Kidney (tissue), 14 donors: ENCODE measurements around the gene MOB3B. TPM values are rescaled to one million over a fixed set of nuclear protein-coding genes. Genes with fewer than 3 reads are reported as not detected.

Experiments
- DNase-seq, 5 donors: peaks; one replicate each; pipeline ENCODE4 v3.0.0-alpha.2; 2013 to 2020
- FAIRE-seq: peaks from 2 replicates; lab custom pipeline; 2012; peaks lifted over from hg19 to GRCh38; lab: Jason Lieb, UNC
- H3K27ac ChIP-seq, 2 donors: one replicate each; pipeline ENCODE4 v1.7.0; 2013; ENCODE audit warnings: low read depth in 2 of 2, low read length in 2 of 2, inconsistent platforms in 1 of 2
- H3K27me3 ChIP-seq: one replicate; pipeline ENCODE4 v1.7.1; 2013; ENCODE audit warnings: low read length, inconsistent platforms; ENCODE audit not compliant: control insufficient read depth, insufficient read depth
- H3K36me3 ChIP-seq, 3 donors: one replicate each; pipeline versions ENCODE4 v1.7.0 to v1.7.1; 2013; ENCODE audit warnings: low read length in 3 of 3, control low read depth in 1 of 3, inconsistent platforms in 1 of 3; ENCODE audit not compliant: insufficient read depth in 3 of 3, control insufficient read depth in 2 of 3
- H3K4me1 ChIP-seq, 3 donors: one replicate each; pipeline versions ENCODE4 v1.7.0 to v1.7.1; 2013; ENCODE audit warnings: low read length in 3 of 3, inconsistent platforms in 1 of 3, low read depth in 1 of 3; ENCODE audit not compliant: control insufficient read depth in 2 of 3, insufficient read depth in 2 of 3
- H3K4me3 ChIP-seq, 3 donors: one replicate each; pipeline versions ENCODE4 v1.7.0 to v1.8.1; 2013; ENCODE audit warnings: low read length in 3 of 3, control low read depth in 1 of 3, inconsistent platforms in 1 of 3
- H3K9ac ChIP-seq, 3 donors: one replicate each; pipeline versions ENCODE4 v1.7.0 to v1.7.1; 2013; ENCODE audit warnings: low read length in 3 of 3, control low read depth in 1 of 3, inconsistent platforms in 1 of 3
- H3K9me3 ChIP-seq, 3 donors: one replicate each; pipeline versions ENCODE4 v1.7.0 to v1.7.1; 2013; ENCODE audit warnings: low read length in 3 of 3, control low read depth in 1 of 3, inconsistent platforms in 1 of 3; ENCODE audit not compliant: control insufficient read depth in 2 of 3, insufficient read depth in 1 of 3
- CTCF ChIP-seq: IDR thresholded peaks from 3 replicates; pipeline ENCODE4 v1.5.1; 2012; ENCODE audit warnings: mild to moderate bottlenecking, moderate library complexity, borderline replicate concordance; ENCODE audit not compliant: insufficient read depth; ENCODE audit errors: extremely low read depth
- intact Hi-C: fragments of 100-400 bp; cut with DNase I; formaldehyde crosslinking; loops from one replicate; pipeline ENCODE4 v1.11.1; 2022
- polyA plus RNA-seq: library from polyadenylated mRNA; stranded (reverse); fragments of 350-450 nt; fragmentation: Illumina TruSeq; extraction: RNeasy Lipid Tissue Mini Kit (QIAGEN cat#74804); gene quantifications from one replicate; pipeline ENCODE4 v1.2.3, GENCODE V29; 2014; ENCODE audit warnings: low read depth, low replicate concordance; ENCODE audit not compliant: insufficient read depth
- total RNA-seq: library from RNA; stranded (reverse); fragmentation: NEBNext Ultra II Directional; extraction: Animal tissue kit (Norgen Biotek cat#: 25700); gene quantifications from one replicate; pipeline ENCODE4 v1.2.1, GENCODE V29; 2021
- donor health status: control.
- donor health status: control.
- donor health status: control.
- donor health status: control.
- donor health status: control.
- donor health status: DM: yes; HTN: yes; CAD: no.
- donor health status: Normal renal cell carcinoma (clear cell type).

Gene MOB3B
- total and polyA plus RNA-seq, 2 donors from 2014 or later: 5.9 to 22.5 TPM

- Histone ChIP-seq H3K4me1 (peaks cover 23 to 60% (median 30%) of the 10 kb centered on the region in 3 donors), H3K9me3 (no peaks in the 10 kb centered on the region), H3K27me3 (no peaks in the 10 kb centered on the region), H3K27ac (peak overlapping the region in 1 of 2 donors; percentile 38), H3K9ac (no peak overlapping the region), H3K4me3 (peak overlapping the region in 1 of 3 donors; percentile 15), H3K36me3 (no peaks in the 10 kb centered on the region)
- DNase-seq: peak in 2 of 5 donors; percentile 47 to 52
- intact Hi-C loops: no loop called here
- no peak for TF ChIP-seq CTCF
- peak; percentile 51 for FAIRE-seq
These were observed 158.2 kb downstream of the MOB3B start for GRCh38 chr9:27371382-27371781.

GRCh38 chr9:27369591-27369990 lies 160.0 kb downstream of the MOB3B start:
- TF ChIP-seq CTCF: no peak
- no peak for FAIRE-seq
- Histone ChIP-seq H3K4me3 (no peak overlapping the region), H3K36me3 (no peaks in the 10 kb centered on the region), H3K4me1 (peaks cover 33 to 74% (median 34%) of the 10 kb centered on the region in 3 donors), H3K9me3 (no peaks in the 10 kb centered on the region), H3K27ac (no peak overlapping the region), H3K9ac (no peak overlapping the region), H3K27me3 (no peaks in the 10 kb centered on the region)
- intact Hi-C loops: no loop called here
- DNase-seq: no peak

GRCh38 chr9:27368316-27368985 lies 161.2 kb downstream of the MOB3B start:
- intact Hi-C loops: no loop called here
- no peak for FAIRE-seq
- Histone ChIP-seq H3K27ac (peak overlapping the region; percentile 65 to 73), H3K4me1 (peaks cover 33 to 67% (median 34%) of the 10 kb centered on the region in 3 donors), H3K27me3 (no peaks in the 10 kb centered on the region), H3K9ac (no peak overlapping the region), H3K4me3 (no peak overlapping the region), H3K36me3 (no peaks in the 10 kb centered on the region), H3K9me3 (no peaks in the 10 kb centered on the region)
- TF ChIP-seq CTCF: no peak
- DNase-seq: peak in 3 of 5 donors; percentile 53 to 96 (median 86)
